Activated T-helper 1 cell treated with Interleukin-2 at 50 U/mL for 16 hours (primary cell): Measurements from ENCODE around the gene EXOSC5.
"Not testable (repeated sequence)": the region's sequence is repeated elsewhere in the genome, so short reads cannot be mapped to it uniquely, and the experiment has no call there.

Experiments
- DNase-seq: peaks from one replicate; pipeline ENCODE4 v3.0.0-alpha.2; 2020; ENCODE audit warnings: low read depth

Gene EXOSC5

DNA sequence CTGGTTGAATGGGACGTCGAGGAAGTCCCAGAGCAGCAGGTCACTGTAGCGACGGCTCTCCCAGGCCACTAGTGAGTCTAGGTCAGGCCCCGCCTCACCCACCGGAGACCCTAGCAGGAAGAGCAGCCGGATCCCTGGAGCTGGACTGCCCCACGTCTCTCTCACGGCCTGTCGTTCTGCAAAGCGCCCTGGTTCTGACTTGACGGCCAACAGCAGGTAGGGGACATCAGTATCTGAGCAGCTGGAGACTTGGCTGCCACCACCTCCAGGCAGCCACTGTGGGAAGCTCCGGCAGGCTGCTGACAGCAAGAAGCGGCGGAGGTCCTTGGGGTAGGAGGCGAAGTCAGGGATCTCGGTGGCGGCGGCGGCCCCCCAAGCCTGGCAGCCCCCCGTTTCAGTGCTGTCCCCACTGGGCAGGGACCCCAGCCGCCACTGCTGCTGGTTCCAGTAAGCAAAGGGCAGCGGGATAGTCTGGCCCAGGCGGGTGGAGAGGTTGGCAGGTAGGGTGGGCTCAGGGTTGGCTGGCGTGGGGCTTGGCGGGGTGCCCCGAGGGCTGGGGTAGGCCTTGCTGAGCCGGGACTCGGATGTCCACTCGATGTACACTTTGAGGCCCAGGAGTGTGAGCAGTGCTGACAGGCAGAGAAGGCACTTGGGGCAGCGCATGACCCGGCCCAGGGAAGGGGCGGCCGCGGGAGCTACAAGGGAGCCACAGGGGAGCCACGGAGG, 29.1 kb upstream of the EXOSC5 start:
- no peak for DNase-seq

DNA sequence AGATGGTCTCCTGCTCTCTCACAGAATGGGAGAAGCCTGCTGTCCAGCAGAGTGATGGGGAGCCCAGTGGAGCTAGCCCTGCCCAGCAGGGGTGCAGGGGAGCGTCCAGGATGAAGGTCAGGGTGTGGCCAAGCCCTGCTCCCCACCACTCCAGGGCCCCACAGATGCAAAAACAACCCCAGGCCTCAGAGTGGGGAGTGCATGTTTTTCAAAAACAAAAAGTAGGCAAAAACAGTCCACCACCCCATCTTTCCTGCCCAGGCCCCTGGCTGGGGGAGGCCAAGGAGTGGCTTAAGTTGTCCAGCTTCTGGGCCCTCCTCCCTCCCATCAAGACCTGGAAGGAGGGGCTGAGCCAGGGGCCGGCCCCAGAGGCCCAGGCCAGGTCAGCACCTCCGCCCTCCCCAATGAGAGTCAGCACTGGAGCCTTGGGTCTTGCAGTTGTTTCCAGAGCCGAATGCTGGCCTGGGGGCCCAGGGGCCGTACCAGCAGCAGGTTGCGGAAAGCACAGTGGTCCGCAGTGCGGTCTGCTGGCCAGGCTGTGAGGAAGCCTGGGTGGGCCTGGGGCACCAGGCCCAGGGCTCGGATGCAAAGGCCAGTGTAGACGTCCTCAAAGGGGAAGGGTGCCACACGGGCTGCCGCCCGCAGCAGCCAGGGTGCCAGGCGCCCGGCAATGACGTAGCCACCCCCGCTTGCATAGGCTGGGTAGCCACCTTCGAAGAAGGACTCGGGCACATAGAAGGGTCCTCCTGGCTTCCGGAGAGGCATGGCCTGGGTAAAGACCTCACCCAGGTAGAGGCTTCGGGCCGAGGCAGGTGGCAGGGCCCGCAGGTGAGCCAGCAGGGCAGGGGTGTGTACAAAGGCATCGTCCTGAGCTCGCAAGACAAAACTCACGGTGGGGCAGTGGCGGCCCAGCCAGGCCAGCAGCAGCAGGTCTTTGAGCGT, 28.3 kb upstream of the EXOSC5 start:
- no peak for DNase-seq

DNA sequence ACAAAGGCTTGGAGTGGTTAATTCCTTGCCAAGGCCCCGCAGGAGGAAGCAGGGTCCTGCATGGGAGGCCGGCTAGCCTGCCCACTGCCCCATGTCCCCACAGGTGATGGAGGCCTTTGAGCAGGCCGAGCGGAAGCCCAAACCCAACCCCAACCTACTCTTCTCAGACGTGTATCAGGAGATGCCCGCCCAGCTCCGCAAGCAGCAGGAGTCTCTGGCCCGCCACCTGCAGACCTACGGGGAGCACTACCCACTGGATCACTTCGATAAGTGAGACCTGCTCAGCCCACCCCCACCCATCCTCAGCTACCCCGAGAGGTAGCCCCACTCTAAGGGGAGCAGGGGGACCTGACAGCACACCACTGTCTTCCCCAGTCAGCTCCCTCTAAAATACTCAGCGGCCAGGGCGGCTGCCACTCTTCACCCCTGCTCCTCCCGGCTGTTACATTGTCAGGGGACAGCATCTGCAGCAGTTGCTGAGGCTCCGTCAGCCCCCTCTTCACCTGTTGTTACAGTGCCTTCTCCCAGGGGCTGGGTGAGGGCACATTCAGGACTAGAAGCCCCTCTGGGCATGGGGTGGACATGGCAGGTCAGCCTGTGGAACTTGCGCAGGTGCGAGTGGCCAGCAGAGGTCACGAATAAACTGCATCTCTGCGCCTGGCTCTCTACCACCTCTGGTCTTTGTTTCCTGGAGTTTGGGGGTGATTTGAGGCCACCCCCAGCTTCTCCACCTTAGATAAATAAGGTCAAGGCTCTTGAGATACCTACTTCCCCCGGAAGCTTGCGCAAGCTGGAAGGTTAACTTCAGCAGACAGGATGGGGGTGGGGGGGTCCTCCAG, 27.4 kb upstream of the EXOSC5 start:
- no peak for DNase-seq

DNA sequence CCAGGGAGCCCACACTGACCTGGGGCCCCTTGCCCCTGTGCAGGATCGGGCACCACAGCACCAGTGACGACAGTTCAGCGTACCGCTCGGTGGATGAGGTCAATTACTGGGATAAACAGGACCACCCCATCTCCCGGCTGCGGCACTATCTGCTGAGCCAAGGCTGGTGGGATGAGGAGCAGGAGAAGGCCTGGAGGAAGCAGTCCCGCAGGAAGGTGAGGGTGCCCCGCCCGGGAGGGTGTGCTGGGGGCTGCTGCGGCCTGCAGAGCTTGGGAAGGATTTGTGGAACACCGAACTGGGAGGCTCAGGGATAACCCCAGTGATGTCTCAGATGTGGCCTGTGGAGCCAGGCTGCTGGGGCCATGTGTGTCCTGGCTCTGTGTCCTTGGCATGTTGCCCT, 25.8 kb upstream of the EXOSC5 start:
- DNase-seq, result no peak

DNA sequence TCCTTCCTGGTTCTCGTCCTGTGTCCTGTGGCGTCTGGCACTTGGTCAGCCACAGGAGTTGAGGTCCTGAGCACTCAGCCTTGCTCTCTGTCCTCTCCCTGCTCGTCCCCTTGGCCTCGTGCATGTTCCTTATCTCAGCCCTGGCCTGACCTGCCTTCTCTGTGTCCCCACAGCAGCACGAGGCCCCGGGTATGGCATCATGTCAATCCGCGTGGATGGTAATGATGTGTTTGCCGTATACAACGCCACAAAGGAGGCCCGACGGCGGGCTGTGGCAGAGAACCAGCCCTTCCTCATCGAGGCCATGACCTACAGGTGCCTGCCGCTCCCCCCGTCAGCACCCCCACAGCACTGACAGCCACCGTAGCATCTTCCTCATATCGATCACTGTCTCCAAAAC, 25.3 kb upstream of the EXOSC5 start:
- no peak for DNase-seq

DNA sequence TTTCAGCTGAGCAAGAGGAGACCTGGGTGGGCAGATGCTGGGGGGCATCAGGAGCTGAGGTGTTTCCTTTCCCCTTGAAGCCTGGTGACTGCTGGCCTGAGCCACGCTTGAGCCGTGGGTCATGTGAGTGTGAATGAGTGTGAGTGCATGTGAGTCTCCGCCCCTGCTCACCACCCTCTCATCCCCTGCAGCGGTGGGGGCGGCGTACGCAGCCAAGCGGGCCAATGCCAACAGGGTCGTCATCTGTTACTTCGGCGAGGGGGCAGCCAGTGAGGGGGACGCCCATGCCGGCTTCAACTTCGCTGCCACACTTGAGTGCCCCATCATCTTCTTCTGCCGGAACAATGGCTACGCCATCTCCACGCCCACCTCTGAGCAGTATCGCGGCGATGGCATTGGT, 24.8 kb upstream of the EXOSC5 start:
- no peak for DNase-seq

DNA sequence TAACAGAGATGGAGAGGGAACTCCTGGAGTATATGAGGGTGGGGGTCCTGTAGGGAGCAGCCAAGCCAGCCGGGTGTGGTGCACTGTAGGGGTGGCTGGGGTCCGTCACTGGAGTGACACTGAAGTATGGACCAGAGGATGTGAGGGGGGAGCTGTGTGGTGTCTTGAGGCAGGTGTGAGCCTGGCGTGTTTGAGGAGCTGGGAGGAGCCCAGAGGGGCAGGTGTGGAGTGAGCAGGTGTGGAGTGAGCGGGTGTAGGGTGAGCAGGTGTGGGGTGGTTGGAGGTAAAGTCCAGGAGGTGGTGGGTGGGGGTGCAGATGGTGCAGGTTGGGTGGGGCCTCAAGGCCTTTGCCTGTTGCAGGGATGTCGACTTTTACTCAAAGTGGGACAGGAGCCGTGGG, 24.2 kb upstream of the EXOSC5 start:
- no peak for DNase-seq

DNA sequence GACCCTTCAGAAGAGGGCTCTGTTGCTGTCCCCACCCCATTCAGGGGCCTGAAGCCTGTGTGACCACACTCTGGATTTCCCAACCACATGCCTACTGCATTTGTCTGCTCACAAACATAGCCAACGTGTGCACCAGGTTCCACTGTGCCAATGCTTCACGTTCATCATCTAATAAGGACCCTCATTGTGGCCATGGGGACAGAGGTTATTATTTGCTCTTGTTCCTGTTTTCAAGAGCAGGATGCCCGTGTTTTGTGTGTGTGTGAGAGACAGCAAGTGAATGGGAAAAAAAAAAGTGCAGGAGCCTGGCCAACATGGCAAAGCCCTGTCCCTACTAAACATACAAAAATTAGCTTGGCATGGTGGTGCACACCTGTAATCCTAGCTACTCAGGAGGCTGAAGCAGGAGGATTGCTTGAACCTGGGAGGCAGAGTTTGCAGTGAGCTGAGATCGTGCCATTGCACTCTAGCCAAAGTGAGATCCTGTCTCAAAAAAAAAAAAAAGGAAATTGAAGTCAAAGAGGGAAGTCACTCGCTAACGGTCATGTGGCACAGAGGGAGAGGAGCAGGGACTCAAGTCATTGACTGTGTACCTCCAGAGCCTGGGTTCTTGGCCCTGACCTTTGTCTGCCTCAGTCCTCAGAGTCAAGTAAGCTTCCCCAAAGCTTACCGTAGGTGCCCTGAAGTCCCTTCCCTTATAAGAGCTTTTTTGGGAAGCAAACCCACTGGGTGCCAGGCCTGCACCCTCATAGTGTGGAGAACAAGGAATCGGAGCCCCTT, 23.1 kb upstream of the EXOSC5 start:
- DNase-seq, result no peak

DNA sequence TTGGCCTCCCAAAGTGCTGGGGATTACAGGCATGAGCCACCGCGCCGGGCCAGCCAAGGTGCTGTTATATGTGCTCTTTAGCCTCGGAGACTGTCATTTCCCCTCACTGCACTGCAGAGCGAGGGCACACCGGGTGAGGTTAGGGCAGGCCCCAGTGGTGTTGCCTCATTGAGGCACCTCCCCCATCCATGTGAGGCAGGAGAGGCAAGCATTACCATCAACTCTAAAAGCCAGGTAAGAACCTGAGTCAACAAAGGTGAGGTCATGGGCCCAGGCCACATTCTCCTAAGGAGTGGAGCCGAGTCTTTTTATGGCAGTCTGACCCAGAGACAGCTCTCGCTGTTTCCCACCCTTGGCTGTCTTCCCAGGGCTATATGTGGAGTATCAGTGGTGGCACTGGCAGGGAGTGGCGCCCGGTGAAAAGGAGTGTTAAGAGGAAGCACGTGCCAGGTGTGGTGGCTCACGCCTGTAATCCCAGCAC, 19.1 kb upstream of the EXOSC5 start:
- no peak for DNase-seq

DNA sequence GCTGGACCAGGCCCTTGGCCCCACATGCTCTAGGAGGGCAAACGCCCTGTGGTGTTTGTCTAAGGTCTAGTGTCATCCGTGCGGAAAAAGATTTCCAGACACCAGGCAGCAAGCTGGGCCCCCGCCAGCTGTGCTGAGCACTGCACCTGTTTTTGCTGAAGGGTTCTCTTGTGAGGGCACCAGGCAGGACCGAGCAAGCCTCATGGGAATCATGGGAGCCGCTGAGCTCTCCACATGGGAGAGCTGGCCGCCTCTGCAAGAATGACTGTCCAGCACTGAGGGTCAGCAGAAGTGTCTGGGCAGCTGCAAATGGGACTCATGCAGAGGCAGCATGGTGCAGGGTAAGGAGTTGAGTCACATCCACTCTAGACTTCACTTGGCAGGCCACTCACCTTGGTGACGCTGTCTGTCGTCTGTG, 18.0 kb upstream of the EXOSC5 start:
- no peak for DNase-seq

DNA sequence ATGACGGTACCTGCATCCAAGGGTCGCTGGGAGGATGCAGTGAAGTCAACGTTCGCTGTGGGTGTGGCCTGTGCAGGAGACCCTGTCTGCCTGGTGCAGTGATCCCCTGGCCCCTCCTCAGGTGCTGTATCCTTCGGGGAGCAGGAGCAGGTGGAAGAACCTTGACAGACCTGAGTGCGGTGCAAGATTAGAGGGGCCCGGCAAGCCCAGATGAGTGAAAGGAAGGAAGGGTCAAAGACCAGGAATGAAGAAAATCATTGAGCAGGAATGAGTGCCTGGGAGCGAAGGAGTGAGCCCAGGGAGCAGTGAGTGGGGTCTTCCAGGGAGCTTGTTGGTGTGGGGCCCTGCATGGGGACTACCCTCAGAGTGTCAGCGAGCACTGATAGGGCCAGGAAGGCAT, 17.3 kb upstream of the EXOSC5 start:
- DNase-seq, result no peak

DNA sequence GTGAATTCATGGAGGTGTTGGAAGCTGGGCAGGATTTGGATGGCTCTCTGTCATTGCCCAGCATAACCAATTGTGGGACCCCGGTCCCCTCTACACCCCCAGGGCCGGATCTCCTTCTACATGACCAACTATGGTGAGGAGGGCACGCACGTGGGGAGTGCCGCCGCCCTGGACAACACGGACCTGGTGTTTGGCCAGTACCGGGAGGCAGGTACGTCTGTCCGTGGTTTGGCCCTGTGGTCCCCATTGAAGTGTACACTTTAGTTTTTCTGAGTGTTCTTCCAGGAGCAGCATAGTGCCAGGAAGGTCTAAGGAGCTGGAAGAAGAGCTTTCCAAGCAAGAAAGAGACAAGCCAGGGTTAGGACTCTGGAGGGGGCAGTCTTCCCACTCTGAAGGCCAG, 16.8 kb upstream of the EXOSC5 start:
- DNase-seq, result no peak

DNA sequence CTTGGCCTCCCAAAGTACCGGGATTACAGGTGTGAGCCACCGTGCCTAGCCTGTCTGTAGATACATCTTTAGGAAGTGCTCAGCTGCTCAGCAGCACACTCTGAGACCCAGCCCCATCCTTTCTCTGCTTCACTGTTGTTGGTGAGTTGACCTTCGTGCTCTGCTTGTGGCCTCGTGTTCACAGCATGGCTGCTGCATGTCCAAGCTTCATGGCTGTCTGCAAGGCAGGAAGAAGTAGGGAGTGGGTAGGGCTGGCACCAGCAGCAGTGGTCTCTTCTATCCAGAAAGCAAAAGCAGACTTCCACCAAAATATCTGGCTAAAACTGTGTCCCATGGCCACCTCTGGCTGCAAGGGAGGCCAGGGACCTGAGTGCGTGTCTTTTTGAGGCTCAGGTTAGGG, 15.8 kb upstream of the EXOSC5 start:
- no peak for DNase-seq

DNA sequence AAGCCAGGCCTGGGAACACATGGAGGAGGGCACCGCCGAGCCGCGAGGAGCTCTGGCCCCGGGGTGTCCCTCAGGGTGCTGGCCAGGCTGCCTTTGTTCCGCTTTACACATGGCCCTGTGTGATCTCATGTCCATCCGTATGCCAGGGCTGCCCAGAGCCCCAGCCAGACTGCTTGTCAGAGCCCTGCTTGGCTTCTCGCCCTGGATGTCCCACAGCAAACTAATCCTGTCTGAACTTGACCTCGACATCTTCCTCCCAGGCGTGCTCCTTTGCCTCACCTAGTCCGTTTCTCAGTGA, 14.8 kb upstream of the EXOSC5 start:
- no peak for DNase-seq

DNA sequence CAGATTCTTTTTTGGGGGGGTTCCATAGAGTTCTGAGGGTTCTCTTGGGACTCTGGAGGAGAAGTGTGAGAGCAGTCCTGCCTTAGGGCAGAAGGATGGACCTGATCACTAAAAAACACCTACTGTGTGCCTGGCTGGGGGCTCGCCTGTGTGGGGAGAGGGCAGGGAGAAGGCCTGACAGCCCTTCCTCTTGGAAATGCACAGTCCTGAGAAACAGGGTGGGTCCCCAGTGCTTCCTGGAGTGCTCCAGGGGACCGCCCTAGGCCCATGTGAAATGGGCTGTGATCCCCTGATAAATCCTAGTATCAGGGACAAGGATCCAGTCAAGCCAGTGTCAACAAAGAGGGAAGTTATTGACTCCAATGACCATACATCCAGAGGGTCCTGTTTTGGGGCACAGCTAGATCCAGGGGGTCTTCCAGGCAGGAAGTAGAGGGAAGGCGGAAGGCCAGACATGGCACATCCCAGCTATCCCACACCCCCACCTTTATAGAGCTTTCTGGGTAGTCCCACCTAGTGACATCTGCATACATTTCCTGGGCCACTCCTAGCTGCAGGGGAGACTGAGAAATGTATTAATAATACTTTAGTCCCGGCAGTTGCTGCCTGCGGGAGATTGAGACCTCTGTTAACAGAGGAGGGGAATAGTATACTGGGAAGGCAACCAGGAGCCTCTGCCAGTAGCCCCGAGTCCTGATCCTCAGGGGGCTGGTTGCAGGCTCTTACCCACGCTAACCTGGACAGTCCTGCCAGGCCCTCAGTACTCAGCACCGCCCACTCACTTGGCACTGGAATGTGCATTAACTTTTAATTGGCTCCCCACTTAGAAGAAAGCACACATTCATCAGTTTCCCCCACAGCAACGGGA, 14.2 kb upstream of the EXOSC5 start:
- DNase-seq, result no peak

DNA sequence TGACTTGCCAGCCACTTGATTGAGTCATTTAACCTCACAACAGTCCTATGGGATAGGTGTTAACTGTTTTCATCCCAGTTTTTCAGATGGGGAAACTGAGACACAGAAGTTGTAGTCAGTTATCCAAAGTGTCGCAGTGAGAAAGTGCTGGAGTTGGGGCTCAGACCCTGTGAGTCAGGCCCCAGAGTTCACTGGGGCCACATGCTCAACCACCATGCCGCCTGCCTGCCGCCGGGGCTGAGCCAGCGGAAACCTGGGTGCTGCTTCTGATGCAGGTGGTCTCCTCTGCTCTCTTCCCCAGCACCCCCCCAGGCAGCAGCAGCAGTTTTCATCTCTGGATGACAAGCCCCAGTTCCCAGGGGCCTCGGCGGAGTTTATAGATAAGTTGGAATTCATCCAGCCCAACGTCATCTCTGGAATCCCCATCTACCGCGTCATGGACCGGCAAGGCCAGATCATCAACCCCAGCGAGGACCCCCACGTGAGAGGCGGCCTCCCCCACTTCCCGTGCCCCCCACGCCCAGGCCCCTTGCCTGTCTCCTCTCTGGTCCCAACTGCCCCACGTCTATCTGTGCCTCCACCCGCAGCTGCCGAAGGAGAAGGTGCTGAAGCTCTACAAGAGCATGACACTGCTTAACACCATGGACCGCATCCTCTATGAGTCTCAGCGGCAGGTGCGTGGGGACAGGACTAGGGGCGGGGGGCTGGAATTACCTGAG, 13.3 kb upstream of the EXOSC5 start:
- no peak for DNase-seq

DNA sequence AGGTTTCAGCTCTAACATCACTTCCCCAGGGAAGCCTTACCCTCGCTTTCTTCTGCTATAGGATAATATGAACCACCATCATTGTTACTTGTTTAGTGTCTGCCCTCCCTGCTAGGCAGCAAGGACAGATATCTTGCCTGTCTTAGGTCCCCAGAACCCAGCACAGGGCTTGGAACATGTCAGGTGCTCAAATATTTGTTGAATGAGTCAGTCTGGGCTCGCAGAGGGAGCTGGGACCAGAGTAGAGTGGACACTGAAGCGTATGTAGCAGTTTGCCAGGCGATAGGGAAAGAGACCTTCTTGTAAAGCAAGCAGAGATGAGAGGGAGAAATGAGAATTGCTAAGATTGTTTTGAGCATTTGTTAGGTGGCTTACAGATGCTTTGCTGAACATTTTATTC, 12.1 kb upstream of the EXOSC5 start:
- DNase-seq, result no peak

DNA sequence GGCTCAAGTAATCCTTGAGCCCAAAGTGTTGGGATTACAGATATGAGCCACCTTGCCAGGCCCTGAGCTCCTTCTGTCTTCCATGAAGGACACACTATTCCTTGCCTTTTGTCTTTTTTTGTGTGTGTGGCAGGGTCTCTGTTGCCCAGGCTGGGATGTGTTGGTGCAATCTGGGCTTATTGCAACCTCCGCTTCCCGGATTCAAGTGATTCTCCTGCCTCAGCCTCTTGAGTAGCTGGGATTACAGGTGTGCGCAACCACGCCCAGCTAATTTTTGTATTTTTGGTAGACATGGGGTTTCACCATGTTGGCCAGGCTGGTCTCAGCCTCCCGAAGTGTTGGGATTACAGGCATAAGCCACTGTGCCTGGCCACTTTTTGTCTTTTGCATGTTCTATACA, 11.7 kb upstream of the EXOSC5 start:
- DNase-seq, result not testable (repeated sequence)

DNA sequence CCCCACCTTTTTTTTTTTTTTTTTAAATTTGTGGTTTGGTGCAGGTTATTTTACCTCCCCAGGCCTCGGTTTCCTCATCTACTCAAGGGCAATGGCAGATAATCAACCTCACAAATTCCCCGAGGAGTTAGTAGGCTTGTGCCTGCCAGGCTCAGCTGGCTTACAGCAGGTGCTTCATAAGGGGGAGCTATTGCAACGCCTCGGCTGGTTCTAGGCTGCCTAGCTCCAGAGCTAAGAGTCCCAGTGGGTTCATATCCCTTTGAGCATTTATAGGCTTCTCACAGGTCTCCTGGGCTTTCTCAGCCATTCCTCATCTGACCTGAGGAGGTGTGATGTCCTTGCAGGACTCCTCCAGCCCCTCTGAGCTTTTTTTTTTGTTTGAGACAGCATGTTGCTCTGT, 11.1 kb upstream of the EXOSC5 start:
- DNase-seq, result no peak

DNA sequence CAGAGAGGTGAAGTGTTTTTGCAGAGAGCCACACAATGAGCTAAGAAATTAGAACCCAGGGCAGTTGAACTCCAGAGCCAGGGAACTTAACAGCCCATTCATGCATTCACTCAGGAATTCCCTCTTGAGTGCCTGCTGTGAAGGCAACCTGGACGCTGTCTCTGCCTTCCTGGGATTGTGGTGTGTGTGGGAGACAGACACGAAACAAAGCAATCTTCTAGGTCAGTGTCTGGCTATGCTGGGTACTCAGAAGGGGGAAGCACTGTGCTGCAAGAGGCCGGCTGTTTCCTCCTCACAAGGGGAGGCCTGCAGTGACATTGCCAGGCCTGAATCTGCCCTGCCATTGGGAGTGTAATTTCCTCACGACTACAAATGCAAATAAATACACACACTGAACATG, 10.1 kb upstream of the EXOSC5 start:
- no peak for DNase-seq
